Spleen (tissue), 13 donors: ENCODE results near the gene PRRT1B. TPM values are rescaled to one million over a fixed set of nuclear protein-coding genes. Genes with fewer than 3 reads are reported as not detected.

ENCODE experiments used
- DNase-seq: peaks from one replicate; pipeline ENCODE4 v3.0.0-alpha.2; 2020
- H3K27ac ChIP-seq, 8 donors: fragments of 200-600 bp; sonication (generic) in 7 of 8; 1 replicate in 4 of 8; 2 replicates in 4 of 8; pipeline versions ENCODE4 v1.5.0 to v1.8.0; 2016 to 2021; ENCODE audit warnings: inconsistent platforms in 4 of 8, mild to moderate bottlenecking in 4 of 8, moderate library complexity in 1 of 8
- H3K27me3 ChIP-seq, 7 donors: fragments of 200-600 bp; sonication (generic) in 6 of 7; replicated peaks in 1 of 7; 1 replicate in 4 of 7; 2 replicates in 3 of 7; pipeline versions ENCODE4 v1.5.0 to v1.8.0; 2016 to 2021; ENCODE audit warnings: inconsistent platforms in 3 of 7, mild to moderate bottlenecking in 1 of 7
- H3K36me3 ChIP-seq, 6 donors: fragments of 200-600 bp; sonication (generic) in 5 of 6; 1 replicate in 4 of 6; 2 replicates in 2 of 6; pipeline versions ENCODE4 v1.5.0 to v1.8.0; 2016 to 2021; ENCODE audit warnings: inconsistent platforms in 2 of 6
- H3K4me1 ChIP-seq, 6 donors: fragments of 200-600 bp; sonication (generic) in 5 of 6; 1 replicate in 3 of 6; 2 replicates in 3 of 6; pipeline versions ENCODE4 v1.5.0 to v1.8.0; 2016 to 2021; ENCODE audit warnings: inconsistent platforms in 3 of 6
- H3K4me3 ChIP-seq, 8 donors: fragments of 200-600 bp; sonication (generic) in 7 of 8; 1 replicate in 4 of 8; 2 replicates in 4 of 8; pipeline versions ENCODE4 v1.5.0 to v1.8.0; 2016 to 2021; ENCODE audit warnings: inconsistent platforms in 4 of 8, mild to moderate bottlenecking in 4 of 8, moderate library complexity in 2 of 8
- H3K9me3 ChIP-seq, 8 donors: fragments of 200-600 bp; sonication (generic) in 7 of 8; 1 replicate in 4 of 8; 2 replicates in 4 of 8; pipeline versions ENCODE4 v1.5.0 to v1.8.0; 2016 to 2021; ENCODE audit warnings: inconsistent platforms in 4 of 8
- CTCF ChIP-seq, 11 experiments: fragments of 200-600 bp in 7 of 11; fragments of 450-650 bp in 4 of 11; sonication (generic) in 4 of 11; IDR thresholded peaks in 8 of 11; conservative IDR thresholded peaks in 3 of 11; 1 replicate in 7 of 11; 2 replicates in 4 of 11; pipeline versions ENCODE4 v1.4.0 to v1.8.0; 2016 to 2021; ENCODE audit warnings: antibody characterized with exemption in 11 of 11, inconsistent platforms in 4 of 11, mild to moderate bottlenecking in 1 of 11
- POLR2A ChIP-seq, 3 donors: fragments of 450-650 bp; IDR thresholded peaks; one replicate each; pipeline ENCODE4 v1.5.1; 2017; ENCODE audit warnings: antibody characterized with exemption in 3 of 3, mild to moderate bottlenecking in 1 of 3
- POLR2AphosphoS5 ChIP-seq, 3 donors: sonication (generic); formaldehyde crosslinking; IDR thresholded peaks; one replicate each; pipeline ENCODE4 v1.5.1; 2017; ENCODE audit warnings: antibody characterized with exemption in 3 of 3
- WGBS, 5 donors: extraction: QIAGEN DNeasy Blood & Tissue Kit in 3 of 5; methylation state at CpG; one replicate each; pipeline versions ENCODE4 v1.1.5 to v1.1.7; 2013 to 2018; 5-methylcytosine and 5-hydroxymethylcytosine counted together
- intact Hi-C: fragments of 100-400 bp; cut with DNase I; formaldehyde crosslinking; loops from one replicate; pipeline ENCODE4 v1.15.0; 2023; ENCODE audit warnings: low total_unique reads
- long read RNA-seq, 2 donors: transcript quantifications; one replicate each; lab custom pipeline, GENCODE V29; 2026
- polyA plus RNA-seq, 3 donors: library from polyadenylated mRNA; stranded (reverse); fragments of 200-250 nt; gene quantifications; one replicate each; pipeline ENCODE4 v1.2.1, GENCODE V29; 2013
- total RNA-seq, 7 donors: library from RNA; depleted of rRNA in 3 of 7; stranded (reverse); fragments of >200 nt in 3 of 7; fragmentation: NEBNext Ultra II Directional in 4 of 7; extraction: Animal tissue kit (Norgen Biotek cat#: 25700) in 4 of 7; gene quantifications; one replicate each; pipeline versions ENCODE4 v1.1.0 to v1.2.1, GENCODE V29; 2016 to 2021
- donor health status: healthy with polysubstance abuse.
- donor health status: DM: no; HTN: no; CAD: no; lungs with moderate emphysema.
- donor health status: DM: no; HTN: no; CAD: no.
- donor health status: Bipolar disorder and iron deficiency.
- donor health status: healthy.
- donor health status: DM: no; HTN: no; CAD: no.
- donor health status: DM: yes; HTN: yes; CAD: no.

The PRRT1B gene
- total RNA-seq (not detected), polyA plus RNA-seq (not detected)
- long read RNA-seq, donor 1 = 0 reads
- long read RNA-seq, donor 2 = 0 reads

- no peak for DNase-seq
- peaks cover 0 to 61% (median 29%) of the 10 kb centered on the region in 7 donors for H3K27me3 ChIP-seq
- intact Hi-C loops = no loop called here
These were observed at the start of gene PRRT1B for GRCh38 chr9:131545003-131545785. TSS of gene PRRT1B (plus strand) at chr9:131545523. CDS start at chr9:131545616, 93 bp downstream.

GRCh38 chr9:131495785-131496184 is 49.5 kb upstream of the PRRT1B start:
- intact Hi-C loops = no loop called here
- WGBS, 5 donors = 90 to 93% (median 93%) methylated on average over 21 to 22 of the region's 22 CpGs
- DNase-seq = no peak
- no peak overlapping the region for H3K4me3 ChIP-seq
- peaks cover 0 to 33% (median 8%) of the 10 kb centered on the region in 6 donors for H3K4me1 ChIP-seq
- no peaks in the 10 kb centered on the region for H3K27me3 ChIP-seq
- H3K9me3 ChIP-seq = no peaks in the 10 kb centered on the region
- peak overlapping the region in 2 of 8 donors; percentile 1 to 8 for H3K27ac ChIP-seq
- TF ChIP-seq CTCF (IDR thresholded peaks at IDR 0.05 in 8 of 11, conservative IDR thresholded peaks at IDR 0.05 in 3 of 11) = no peak
- peak in 2 of 3 donors; percentile 16 to 59 for TF ChIP-seq POLR2AphosphoS5 (IDR thresholded peaks at IDR 0.05)
- TF ChIP-seq POLR2A (IDR thresholded peaks at IDR 0.05) = no peak
- peaks cover 4 to 100% (median 88%) of the 10 kb centered on the region in 6 donors for H3K36me3 ChIP-seq

More at GRCh38 chr9:131545003-131545785, at the start of gene PRRT1B:
- Histone ChIP-seq H3K9me3 (peaks cover 8 to 46% (median 27%) of the 10 kb centered on the region in 8 donors), H3K4me1 (peaks cover 0 to 20% (median 13%) of the 10 kb centered on the region in 6 donors), H3K4me3 (peak within 1 kb of the TSS in 2 of 8 donors; percentile 13 to 54), H3K27ac (no peak within 1 kb of the TSS), H3K36me3 (no peaks in the 10 kb centered on the region)
- TF ChIP-seq CTCF (IDR thresholded peaks at IDR 0.05 in 8 of 11, conservative IDR thresholded peaks at IDR 0.05 in 3 of 11) = no peak
- no peak for TF ChIP-seq POLR2A (IDR thresholded peaks at IDR 0.05)
- TF ChIP-seq POLR2AphosphoS5 (IDR thresholded peaks at IDR 0.05) = no peak
- WGBS, 5 donors = 27 to 43% (median 32%) methylated on average over 39 to 50 of the region's 50 CpGs

- no peak overlapping the region for H3K4me3 ChIP-seq
- H3K27me3 ChIP-seq = no peaks in the 10 kb centered on the region
- intact Hi-C loops = no loop called here
- H3K4me1 ChIP-seq = peaks cover 5 to 45% (median 19%) of the 10 kb centered on the region in 6 donors
- WGBS, 5 donors = 84 to 88% (median 87%) methylated on average over 10 of the region's 10 CpGs
- DNase-seq = no peak
- H3K9me3 ChIP-seq = no peaks in the 10 kb centered on the region
- H3K36me3 ChIP-seq = peaks cover 4 to 89% (median 77%) of the 10 kb centered on the region in 6 donors
- H3K27ac ChIP-seq = peak overlapping the region in 1 of 8 donors; percentile 2
- peak in 1 of 3 donors; percentile 35 for TF ChIP-seq POLR2AphosphoS5 (IDR thresholded peaks at IDR 0.05)
- no peak for TF ChIP-seq POLR2A (IDR thresholded peaks at IDR 0.05)
- TF ChIP-seq CTCF (IDR thresholded peaks at IDR 0.05 in 8 of 11, conservative IDR thresholded peaks at IDR 0.05 in 3 of 11) = no peak
These were observed 48.4 kb upstream of the PRRT1B start for GRCh38 chr9:131496844-131497405.
